Spleen (tissue), 7 donors: ENCODE data around the gene RHOJ.

Experiments used
- POLR2AphosphoS5 ChIP-seq, 3 donors: sonication (generic); formaldehyde crosslinking; IDR thresholded peaks; one replicate each; pipeline ENCODE4 v1.5.1; 2017; ENCODE audit warnings: antibody characterized with exemption in 3 of 3
- TF ChIP-seq, protein P1 (sequence below), 11 experiments: fragments of 200-600 bp in 7 of 11; fragments of 450-650 bp in 4 of 11; sonication (generic) in 4 of 11; IDR thresholded peaks in 8 of 11; conservative IDR thresholded peaks in 3 of 11; 1 replicate in 7 of 11; 2 replicates in 4 of 11; pipeline versions ENCODE4 v1.4.0 to v1.8.0; 2016 to 2021; ENCODE audit warnings: antibody characterized with exemption in 11 of 11, inconsistent platforms in 4 of 11, mild to moderate bottlenecking in 1 of 11
- donor health status: DM: no; HTN: no; CAD: no; lungs with moderate emphysema.
- donor health status: DM: no; HTN: no; CAD: no.
- donor health status: DM: no; HTN: no; CAD: no.

- TF ChIP-seq, protein P1, sequence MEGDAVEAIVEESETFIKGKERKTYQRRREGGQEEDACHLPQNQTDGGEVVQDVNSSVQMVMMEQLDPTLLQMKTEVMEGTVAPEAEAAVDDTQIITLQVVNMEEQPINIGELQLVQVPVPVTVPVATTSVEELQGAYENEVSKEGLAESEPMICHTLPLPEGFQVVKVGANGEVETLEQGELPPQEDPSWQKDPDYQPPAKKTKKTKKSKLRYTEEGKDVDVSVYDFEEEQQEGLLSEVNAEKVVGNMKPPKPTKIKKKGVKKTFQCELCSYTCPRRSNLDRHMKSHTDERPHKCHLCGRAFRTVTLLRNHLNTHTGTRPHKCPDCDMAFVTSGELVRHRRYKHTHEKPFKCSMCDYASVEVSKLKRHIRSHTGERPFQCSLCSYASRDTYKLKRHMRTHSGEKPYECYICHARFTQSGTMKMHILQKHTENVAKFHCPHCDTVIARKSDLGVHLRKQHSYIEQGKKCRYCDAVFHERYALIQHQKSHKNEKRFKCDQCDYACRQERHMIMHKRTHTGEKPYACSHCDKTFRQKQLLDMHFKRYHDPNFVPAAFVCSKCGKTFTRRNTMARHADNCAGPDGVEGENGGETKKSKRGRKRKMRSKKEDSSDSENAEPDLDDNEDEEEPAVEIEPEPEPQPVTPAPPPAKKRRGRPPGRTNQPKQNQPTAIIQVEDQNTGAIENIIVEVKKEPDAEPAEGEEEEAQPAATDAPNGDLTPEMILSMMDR (IDR thresholded peaks at IDR 0.05 in 8 of 11, conservative IDR thresholded peaks at IDR 0.05 in 3 of 11): no peak
- TF ChIP-seq POLR2AphosphoS5 (IDR thresholded peaks at IDR 0.05): no peak
Measured at GRCh38 chr14:63273717-63274655, 69.7 kb downstream of the RHOJ start.
